ENCODE data around the gene PSMB9. TPM values are rescaled to one million over a fixed set of nuclear protein-coding genes. Genes with fewer than 3 reads are reported as not detected.
A peak's percentile ranks its signal among the peaks of the same experiment; 100 is the strongest.
"Not testable (repeated sequence)": the region's sequence is repeated elsewhere in the genome, so short reads cannot be mapped to it uniquely, and the experiment has no call there.

PSMB9 gene
- polyA plus RNA-seq: not detected in 2 replicates
- polyA minus RNA-seq: not detected in 2 replicates

- H3K9ac ChIP-seq (ENCODE audit: low read length): peak within 1 kb of the TSS; percentile 20
- H3K27me3 ChIP-seq (ENCODE audit: insufficient read depth, low read depth, low read length): peaks cover 70% of the 10 kb centered on the region
- no peaks in the 10 kb centered on the region for H4K20me1 ChIP-seq (ENCODE audit: insufficient read depth)
- H2AFZ ChIP-seq (ENCODE audit: low read depth, low read length): peak within 1 kb of the TSS; percentile 45
- no peak for TF ChIP-seq POLR2AphosphoS5 (IDR thresholded peaks at IDR 0.05)
- TF ChIP-seq EP300 (conservative IDR thresholded peaks at IDR 0.05; ENCODE audit: poor library complexity, severe bottlenecking): no peak
- TF ChIP-seq MXI1 (conservative IDR thresholded peaks at IDR 0.05; ENCODE audit: poor library complexity, severe bottlenecking): peak; percentile 31
- no peak for TF ChIP-seq TAF1 (IDR thresholded peaks at IDR 0.05; ENCODE audit: low read depth)
- peak; percentile 60 for TF ChIP-seq RAD21 (conservative IDR thresholded peaks at IDR 0.05)
- no peak for TF ChIP-seq EZH2 (IDR thresholded peaks at IDR 0.05; ENCODE audit: borderline replicate concordance, insufficient read depth, low read length, poor library complexity, severe bottlenecking)
- no peak for TF ChIP-seq REST (IDR thresholded peaks at IDR 0.05; ENCODE audit: borderline replicate concordance)
- peak; percentile 77 for TF ChIP-seq SMC3 (conservative IDR thresholded peaks at IDR 0.05; ENCODE audit: poor library complexity)
- TF ChIP-seq CTCF (IDR thresholded peaks at IDR 0.05; ENCODE audit: poor library complexity, severe bottlenecking): peak; percentile 84
- H3K27ac ChIP-seq (ENCODE audit: low read length): no peak within 1 kb of the TSS
- no peaks in the 10 kb centered on the region for H3K9me2 ChIP-seq (ENCODE audit: insufficient read depth, low read length)
- H3K4me2 ChIP-seq (ENCODE audit: low read length): peak within 1 kb of the TSS; percentile 68
- peak within 1 kb of the TSS; percentile 71 for H3K4me3 ChIP-seq (ENCODE audit: low read length)
- no peaks in the 10 kb centered on the region for H3K9me3 ChIP-seq (ENCODE audit: low read length)
- no peaks in the 10 kb centered on the region for H3K36me3 ChIP-seq (ENCODE audit: insufficient read depth, low read length)
- no peaks in the 10 kb centered on the region for H3F3A ChIP-seq (ENCODE audit: insufficient read depth, low read length, poor library complexity, severe bottlenecking)
- no peaks in the 10 kb centered on the region for H3K79me2 ChIP-seq (replicated peaks; ENCODE audit: insufficient read depth, low read length)
Observed at GRCh38 chr6:32853541-32854375, at the start of gene PSMB9, which contains the start of gene TAP1. Gene PSMB9, plus strand, starts transcription at chr6:32854192. Its CDS starts 38 bp downstream, at chr6:32854230. Gene TAP1, minus strand, starts transcription at chr6:32853704. Its CDS starts 68 bp downstream, at chr6:32853636.

- H2AFZ ChIP-seq (ENCODE audit: low read depth, low read length); H3K36me3 ChIP-seq (ENCODE audit: insufficient read depth, low read length); H3F3A ChIP-seq (ENCODE audit: insufficient read depth, low read length, poor library complexity, severe bottlenecking); H3K79me2 ChIP-seq (replicated peaks; ENCODE audit: insufficient read depth, low read length); H3K4me3 ChIP-seq (ENCODE audit: low read length); H3K4me2 ChIP-seq (ENCODE audit: low read length); H3K9ac ChIP-seq (ENCODE audit: low read length); H3K27me3 ChIP-seq (ENCODE audit: insufficient read depth, low read depth, low read length); H3K27ac ChIP-seq (ENCODE audit: low read length); H4K20me1 ChIP-seq (ENCODE audit: insufficient read depth); H3K9me3 ChIP-seq (ENCODE audit: low read length); H3K9me2 ChIP-seq (ENCODE audit: insufficient read depth, low read length): not testable (repeated sequence)
Observed at GRCh38 chr6:32805404-32805803, 48.6 kb upstream of the PSMB9 start.

Data from neural cell (in vitro differentiated cells).